Subcutaneous adipose tissue (tissue), 4 donors: Measurements from ENCODE around the gene PDSS2. TPM values are rescaled to one million over a fixed set of nuclear protein-coding genes. Genes with fewer than 3 reads are reported as not detected.

Experiments used
- CTCF ChIP-seq: fragments of 450-650 bp; IDR thresholded peaks from one replicate; pipeline ENCODE4 v1.5.1; 2016; ENCODE audit warnings: low read depth, mild to moderate bottlenecking, control low read depth, antibody characterized with exemption, moderate library complexity
- total RNA-seq, 4 donors: library from RNA; depleted of rRNA; stranded (reverse); fragments of >200 nt; gene quantifications; one replicate each; pipeline ENCODE4 v1.1.0, GENCODE V29; 2016

Gene PDSS2
- total RNA-seq, 4 donors from 2014 or later = 7.3 to 11.3 (median 8.9) TPM

GRCh38 chr6:107217248-107217647 is 242.1 kb downstream of the PDSS2 start:
- no peak for TF ChIP-seq CTCF

- TF ChIP-seq CTCF = no peak
Measured at GRCh38 chr6:107216197-107216933, 243.0 kb downstream of the PDSS2 start.

GRCh38 chr6:107215334-107215733 is 244.0 kb downstream of the PDSS2 start:
- TF ChIP-seq CTCF = no peak

- TF ChIP-seq CTCF = no peak
Measured at GRCh38 chr6:107214655-107215054, 244.7 kb downstream of the PDSS2 start.

GRCh38 chr6:107209406-107210305 is 249.7 kb downstream of the PDSS2 start:
- no peak for TF ChIP-seq CTCF

GRCh38 chr6:107207251-107207873 is 252.0 kb downstream of the PDSS2 start:
- no peak for TF ChIP-seq CTCF
